GM10847 (cell line): ENCODE data around the gene IGSF21.

ENCODE experiments used
- POLR2A ChIP-seq: IDR thresholded peaks from 2 replicates; pipeline ENCODE4 v1.6.1; 2011; ENCODE audit not compliant: insufficient read length; ENCODE audit errors: extremely low read depth

IGSF21 gene

GRCh38 chr1:18353992-18354391 lies 246.4 kb downstream of the IGSF21 start:
- TF ChIP-seq POLR2A, result no peak

GRCh38 chr1:18354612-18355011 lies 247.0 kb downstream of the IGSF21 start:
- no peak for TF ChIP-seq POLR2A

GRCh38 chr1:18357622-18358230 lies 250.1 kb downstream of the IGSF21 start:
- no peak for TF ChIP-seq POLR2A

- no peak for TF ChIP-seq POLR2A
These were observed 251.0 kb downstream of the IGSF21 start for GRCh38 chr1:18358600-18358999.

GRCh38 chr1:18360251-18360650 lies 252.7 kb downstream of the IGSF21 start:
- no peak for TF ChIP-seq POLR2A

GRCh38 chr1:18362150-18362549 lies 254.6 kb downstream of the IGSF21 start:
- TF ChIP-seq POLR2A, result no peak

- TF ChIP-seq POLR2A, result no peak
These were observed 255.8 kb downstream of the IGSF21 start for GRCh38 chr1:18363436-18363835.

- no peak for TF ChIP-seq POLR2A
These were observed 257.6 kb downstream of the IGSF21 start for GRCh38 chr1:18365099-18365705.

GRCh38 chr1:18373151-18373550 lies 265.6 kb downstream of the IGSF21 start:
- no peak for TF ChIP-seq POLR2A

GRCh38 chr1:18373882-18374493 lies 266.4 kb downstream of the IGSF21 start:
- no peak for TF ChIP-seq POLR2A

- TF ChIP-seq POLR2A, result no peak
These were observed 269.1 kb downstream of the IGSF21 start for GRCh38 chr1:18376661-18377060.

- no peak for TF ChIP-seq POLR2A
These were observed 272.7 kb downstream of the IGSF21 start for GRCh38 chr1:18380288-18380687.

- no peak for TF ChIP-seq POLR2A
These were observed 276.5 kb downstream of the IGSF21 start for GRCh38 chr1:18384059-18384458.

GRCh38 chr1:18384471-18384870 lies 276.9 kb downstream of the IGSF21 start:
- no peak for TF ChIP-seq POLR2A

- TF ChIP-seq POLR2A, result no peak
These were observed 277.7 kb downstream of the IGSF21 start for GRCh38 chr1:18385239-18385790.

- no peak for TF ChIP-seq POLR2A
These were observed 279.0 kb downstream of the IGSF21 start for GRCh38 chr1:18386591-18386990.
